Naive B cell (primary cell): ENCODE data around the gene HMOX1. TPM values are rescaled to one million over a fixed set of nuclear protein-coding genes. Genes with fewer than 3 reads are reported as not detected.
A peak's percentile ranks its signal among the peaks of the same experiment; 100 is the strongest.

Source experiments
- ATAC-seq, 2 donors: fragments of 150-1000 bp; cut with Tn5 transposase; 2 replicates each; pipeline ENCODE4 v1.10.0; 2021; ENCODE audit warnings: low read depth in 2 of 2, mild to moderate bottlenecking in 2 of 2, moderate library complexity in 2 of 2
- DNase-seq: peaks from one replicate; pipeline ENCODE4 v3.0.0; 2022
- H3K27ac Mint-ChIP-seq, 6 donors: one replicate each; pipeline ENCODE4 v1.8.0; 2020 to 2022; ENCODE audit warnings: mild to moderate bottlenecking in 6 of 6, mixed read lengths in 6 of 6, moderate library complexity in 5 of 6, inconsistent platforms in 2 of 6
- H3K27me3 Mint-ChIP-seq, 3 donors: one replicate each; pipeline ENCODE4 v1.8.0; 2021 to 2022; ENCODE audit warnings: mixed read lengths in 3 of 3, mild to moderate bottlenecking in 1 of 3
- H3K36me3 Mint-ChIP-seq, 2 donors: one replicate each; pipeline ENCODE4 v1.8.0; 2020 to 2022; ENCODE audit warnings: mixed read lengths in 2 of 2, inconsistent platforms in 1 of 2, mild to moderate bottlenecking in 1 of 2
- H3K4me1 Mint-ChIP-seq, 3 donors: one replicate each; pipeline ENCODE4 v1.8.0; 2020 to 2022; ENCODE audit warnings: mixed read lengths in 3 of 3, inconsistent platforms in 1 of 3, mild to moderate bottlenecking in 1 of 3, moderate library complexity in 1 of 3
- H3K4me3 Mint-ChIP-seq, 8 donors: one replicate each; pipeline ENCODE4 v1.8.0; 2020 to 2022; ENCODE audit warnings: mild to moderate bottlenecking in 8 of 8, mixed read lengths in 8 of 8, moderate library complexity in 8 of 8, inconsistent platforms in 2 of 8
- H3K9me3 Mint-ChIP-seq, 7 donors: one replicate each; pipeline ENCODE4 v1.8.0; 2020 to 2022; ENCODE audit warnings: mixed read lengths in 7 of 7, mild to moderate bottlenecking in 5 of 7, inconsistent platforms in 2 of 7, moderate library complexity in 1 of 7
- polyA plus RNA-seq, 6 donors: library from polyadenylated mRNA; unstranded; fragments of 300-500 nt; fragmentation: Illumina TruSeq; gene quantifications; one replicate each; pipeline ENCODE4 v1.2.3, GENCODE V29; 2021; ENCODE audit warnings: low read depth in 6 of 6

HMOX1 gene
- polyA plus RNA-seq, result 1 to 10 TPM; 1.2 to 6.3 (median 2.1) TPM

DNA sequence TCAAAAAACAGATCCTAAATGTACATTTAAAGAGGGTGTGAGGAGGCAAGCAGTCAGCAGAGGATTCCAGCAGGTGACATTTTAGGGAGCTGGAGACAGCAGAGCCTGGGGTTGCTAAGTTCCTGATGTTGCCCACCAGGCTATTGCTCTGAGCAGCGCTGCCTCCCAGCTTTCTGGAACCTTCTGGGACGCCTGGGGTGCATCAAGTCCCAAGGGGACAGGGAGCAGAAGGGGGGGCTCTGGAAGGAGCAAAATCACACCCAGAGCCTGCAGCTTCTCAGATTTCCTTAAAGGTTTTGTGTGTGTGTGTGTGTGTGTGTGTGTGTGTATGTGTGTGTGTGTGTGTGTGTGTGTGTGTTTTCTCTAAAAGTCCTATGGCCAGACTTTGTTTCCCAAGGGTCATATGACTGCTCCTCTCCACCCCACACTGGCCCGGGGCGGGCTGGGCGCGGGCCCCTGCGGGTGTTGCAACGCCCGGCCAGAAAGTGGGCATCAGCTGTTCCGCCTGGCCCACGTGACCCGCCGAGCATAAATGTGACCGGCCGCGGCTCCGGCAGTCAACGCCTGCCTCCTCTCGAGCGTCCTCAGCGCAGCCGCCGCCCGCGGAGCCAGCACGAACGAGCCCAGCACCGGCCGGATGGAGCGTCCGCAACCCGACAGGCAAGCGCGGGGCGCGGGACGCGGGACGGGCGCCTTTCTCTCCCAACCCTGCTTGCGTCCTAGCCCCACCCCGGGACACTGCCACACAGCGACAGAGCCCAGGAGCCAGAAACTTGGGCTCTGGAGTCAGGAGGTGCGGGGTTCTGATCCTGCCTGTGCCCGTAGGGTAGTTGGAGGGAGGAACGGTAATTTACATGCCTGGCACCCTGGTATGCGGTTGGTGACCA, at the start of gene HMOX1:
HMOX1 (plus strand) TSS at position 560 of the 887 bp plus-strand sequence; CDS start at position 638, 78 bp downstream.
- DNase-seq, result peak; percentile 58
- Mint-ChIP-seq H3K27me3 (peaks cover 0 to 31% (median 0%) of the 10 kb centered on the region in 3 donors), H3K27ac (peak within 1 kb of the TSS; percentile 44 to 81 (median 66)), H3K36me3 (no peaks in the 10 kb centered on the region), H3K9me3 (no peaks in the 10 kb centered on the region), H3K4me3 (peak within 1 kb of the TSS; percentile 64 to 91 (median 74)), H3K4me1 (peaks cover 27 to 48% (median 39%) of the 10 kb centered on the region in 3 donors)
- ATAC-seq, result peak; percentile 70 to 75

- Mint-ChIP-seq H3K36me3 (peaks cover 6% of the 10 kb centered on the region in 2 donors), H3K27ac (peak overlapping the region in 1 of 6 donors; percentile 19), H3K9me3 (no peaks in the 10 kb centered on the region), H3K4me3 (no peak overlapping the region), H3K27me3 (no peaks in the 10 kb centered on the region), H3K4me1 (peaks cover 11 to 33% (median 17%) of the 10 kb centered on the region in 3 donors)
- no peak for ATAC-seq
- DNase-seq, result no peak
These were observed 48.6 kb upstream of the HMOX1 start for GRCh38 chr22:35332278-35332677.

DNA sequence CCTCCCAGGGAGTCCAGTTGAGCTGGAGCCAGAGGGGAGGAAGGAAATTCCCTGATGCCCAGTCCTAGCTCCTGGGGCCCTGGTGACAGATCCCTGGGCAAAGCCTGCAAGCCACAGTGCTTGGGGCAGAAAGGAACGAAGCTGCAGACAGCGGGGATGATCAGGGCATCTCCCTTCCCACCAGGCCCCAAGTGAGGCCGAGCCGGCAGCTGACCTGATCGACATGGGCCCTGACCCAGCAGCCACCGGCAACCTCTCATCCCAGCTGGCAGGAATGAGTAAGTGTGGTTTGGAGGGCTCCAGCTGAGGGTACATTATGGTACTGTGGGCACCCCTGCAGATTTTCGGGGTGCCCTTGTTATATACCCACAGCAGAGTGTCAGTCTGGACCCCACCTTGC, 47.7 kb upstream of the HMOX1 start:
- no peak overlapping the region for H3K27ac Mint-ChIP-seq
- DNase-seq, result no peak
- peak overlapping the region in 1 of 8 donors; percentile 35 for H3K4me3 Mint-ChIP-seq
- H3K36me3 Mint-ChIP-seq, result peaks cover 6% of the 10 kb centered on the region in 2 donors
- no peaks in the 10 kb centered on the region for H3K9me3 Mint-ChIP-seq
- no peak for ATAC-seq
- peaks cover 11 to 33% (median 17%) of the 10 kb centered on the region in 3 donors for H3K4me1 Mint-ChIP-seq
- no peaks in the 10 kb centered on the region for H3K27me3 Mint-ChIP-seq

- DNase-seq, result peak; percentile 25
- peak; percentile 49 to 51 for ATAC-seq
These were observed 46.9 kb upstream of the HMOX1 start for GRCh38 chr22:35334004-35334403.

DNA sequence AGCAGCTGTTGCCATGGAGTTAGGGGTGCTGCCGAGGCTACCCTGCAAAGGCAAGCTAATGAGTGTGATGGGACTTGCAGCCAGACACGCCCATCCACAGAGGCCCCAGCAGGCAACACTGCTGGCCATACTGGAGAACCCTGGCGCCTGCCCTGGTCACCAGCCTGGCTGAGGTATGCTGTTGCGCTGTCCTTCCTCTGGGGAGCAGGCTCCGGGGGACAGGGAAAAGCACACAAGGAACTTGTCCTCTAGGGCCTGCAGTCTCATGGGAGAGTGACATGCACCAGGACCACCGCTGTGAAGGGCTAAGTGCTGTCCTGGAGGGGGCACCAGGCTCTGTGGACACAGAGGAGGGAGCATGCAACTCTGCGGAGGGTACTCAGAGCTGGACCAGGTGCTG, 45.4 kb upstream of the HMOX1 start:
- no peak overlapping the region for H3K27ac Mint-ChIP-seq
- peaks cover 6 to 16% of the 10 kb centered on the region in 2 donors for H3K36me3 Mint-ChIP-seq
- DNase-seq (no peak), ATAC-seq (no peak)
- H3K4me1 Mint-ChIP-seq, result peaks cover 11 to 21% (median 11%) of the 10 kb centered on the region in 3 donors
- H3K9me3 Mint-ChIP-seq, result no peaks in the 10 kb centered on the region
- no peaks in the 10 kb centered on the region for H3K27me3 Mint-ChIP-seq
- H3K4me3 Mint-ChIP-seq, result no peak overlapping the region

More at GRCh38 chr22:35334004-35334403, 46.9 kb upstream of the HMOX1 start:
- peaks cover 11 to 32% (median 17%) of the 10 kb centered on the region in 3 donors for H3K4me1 Mint-ChIP-seq
- peak overlapping the region in 2 of 8 donors; percentile 1 to 15 for H3K4me3 Mint-ChIP-seq
- no peaks in the 10 kb centered on the region for H3K9me3 Mint-ChIP-seq
- peak overlapping the region in 4 of 6 donors; percentile 16 to 73 (median 53) for H3K27ac Mint-ChIP-seq
- H3K27me3 Mint-ChIP-seq, result no peaks in the 10 kb centered on the region
- peaks cover 6% of the 10 kb centered on the region in 2 donors for H3K36me3 Mint-ChIP-seq

DNA sequence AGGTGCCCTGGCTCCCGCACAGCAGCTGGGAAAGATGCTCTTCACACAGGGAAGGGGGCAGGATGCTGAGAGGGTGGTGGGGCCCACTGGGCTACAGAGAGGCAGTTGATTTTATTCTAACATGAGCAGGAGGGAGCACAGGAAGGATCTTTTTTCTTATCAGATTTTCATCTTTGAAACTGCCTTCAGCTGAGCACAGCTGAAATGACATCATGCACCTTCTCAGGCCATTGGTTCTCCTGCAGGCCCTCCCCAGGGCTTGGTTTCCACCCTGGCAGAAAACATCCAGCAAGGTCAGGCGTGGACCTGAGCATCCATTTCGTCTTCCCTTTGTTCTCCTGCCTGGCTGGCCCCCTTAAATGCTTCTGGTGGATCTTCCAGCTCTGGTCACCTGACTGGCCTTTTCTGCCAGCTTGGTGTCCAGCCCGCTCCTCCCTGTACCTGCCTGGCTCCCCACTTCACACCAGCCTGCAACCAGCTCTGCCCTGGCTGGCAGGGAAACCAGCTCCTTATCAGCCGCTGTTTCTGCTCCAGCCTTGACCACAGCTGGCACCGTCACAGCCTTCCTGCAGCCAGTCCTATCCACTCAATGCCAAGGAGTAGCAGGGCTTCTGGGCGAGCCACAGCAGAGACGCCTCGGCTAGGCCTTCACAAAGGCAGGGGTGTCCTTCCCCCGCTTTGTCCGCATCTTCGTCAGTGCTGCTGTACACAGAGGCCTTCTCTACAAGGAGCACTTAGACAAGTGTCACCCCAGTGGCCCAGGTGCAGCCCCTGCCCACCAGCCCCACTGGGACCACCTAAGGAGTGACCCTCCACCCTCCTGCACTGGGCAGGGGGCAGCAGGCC, 44.7 kb upstream of the HMOX1 start:
- no peak for ATAC-seq
- no peaks in the 10 kb centered on the region for H3K9me3 Mint-ChIP-seq
- no peaks in the 10 kb centered on the region for H3K27me3 Mint-ChIP-seq
- H3K36me3 Mint-ChIP-seq, result peaks cover 6 to 16% of the 10 kb centered on the region in 2 donors
- H3K4me1 Mint-ChIP-seq, result peaks cover 9 to 19% (median 9%) of the 10 kb centered on the region in 3 donors
- no peak overlapping the region for H3K27ac Mint-ChIP-seq
- H3K4me3 Mint-ChIP-seq, result no peak overlapping the region
- no peak for DNase-seq

DNA sequence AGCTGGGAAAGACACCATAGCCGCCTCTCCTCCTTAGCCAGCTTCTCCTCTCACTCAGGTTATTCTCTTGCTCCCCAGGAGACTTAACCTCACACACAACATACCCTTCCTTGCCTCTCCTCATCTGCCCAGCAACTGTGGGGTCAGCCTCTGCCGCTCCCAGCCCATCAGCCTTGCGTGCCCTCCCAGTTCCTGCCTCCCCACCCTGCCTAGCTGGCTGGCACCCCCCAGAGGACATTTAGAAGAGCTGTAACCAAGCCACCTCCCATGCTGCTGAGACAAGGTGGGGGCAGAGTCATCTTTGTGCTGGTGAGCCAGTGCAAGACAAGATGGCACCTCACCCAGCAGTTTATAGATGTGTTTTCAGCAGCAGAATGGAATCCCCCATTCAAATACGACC, 43.0 kb upstream of the HMOX1 start:
- peaks cover 0 to 12% of the 10 kb centered on the region in 2 donors for H3K36me3 Mint-ChIP-seq
- peaks cover 9 to 19% (median 9%) of the 10 kb centered on the region in 3 donors for H3K4me1 Mint-ChIP-seq
- H3K9me3 Mint-ChIP-seq, result no peaks in the 10 kb centered on the region
- no peaks in the 10 kb centered on the region for H3K27me3 Mint-ChIP-seq
- H3K4me3 Mint-ChIP-seq, result no peak overlapping the region
- H3K27ac Mint-ChIP-seq, result peak overlapping the region in 2 of 6 donors; percentile 39 to 72
- DNase-seq (no peak), ATAC-seq (peak; percentile 40 to 44)

GRCh38 chr22:35341090-35341874, 39.6 kb upstream of the HMOX1 start:
- H3K4me1 Mint-ChIP-seq, result peaks cover 0 to 9% (median 5%) of the 10 kb centered on the region in 3 donors
- no peaks in the 10 kb centered on the region for H3K9me3 Mint-ChIP-seq
- no peaks in the 10 kb centered on the region for H3K27me3 Mint-ChIP-seq
- DNase-seq, result no peak
- ATAC-seq, result no peak
- H3K27ac Mint-ChIP-seq, result peak overlapping the region in 2 of 6 donors; percentile 36 to 82
- peaks cover 0 to 12% of the 10 kb centered on the region in 2 donors for H3K36me3 Mint-ChIP-seq
- no peak overlapping the region for H3K4me3 Mint-ChIP-seq

DNA sequence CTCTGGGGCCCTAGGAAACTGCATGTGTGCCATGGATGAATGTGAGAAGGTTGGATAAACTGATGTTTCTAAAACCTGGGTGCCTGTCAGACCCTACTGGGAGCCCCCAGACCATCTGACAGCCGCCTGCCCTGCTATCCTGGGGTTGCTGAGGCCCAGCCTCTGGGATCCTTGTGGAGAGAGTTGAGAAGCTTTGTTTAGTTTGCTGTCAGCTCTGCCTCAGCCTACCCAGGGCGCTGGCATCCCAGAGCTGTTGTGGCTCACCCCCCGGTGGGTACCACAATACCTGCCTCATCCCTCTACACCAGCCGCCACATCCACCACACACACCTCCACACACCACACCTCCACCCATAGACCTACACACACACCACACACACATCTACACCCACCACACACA, 38.5 kb upstream of the HMOX1 start:
- no peak overlapping the region for H3K27ac Mint-ChIP-seq
- H3K4me3 Mint-ChIP-seq, result no peak overlapping the region
- no peaks in the 10 kb centered on the region for H3K9me3 Mint-ChIP-seq
- peaks cover 0 to 9% (median 5%) of the 10 kb centered on the region in 3 donors for H3K4me1 Mint-ChIP-seq
- DNase-seq (no peak), ATAC-seq (no peak)
- H3K36me3 Mint-ChIP-seq, result peaks cover 0 to 12% of the 10 kb centered on the region in 2 donors
- H3K27me3 Mint-ChIP-seq, result no peaks in the 10 kb centered on the region

DNA sequence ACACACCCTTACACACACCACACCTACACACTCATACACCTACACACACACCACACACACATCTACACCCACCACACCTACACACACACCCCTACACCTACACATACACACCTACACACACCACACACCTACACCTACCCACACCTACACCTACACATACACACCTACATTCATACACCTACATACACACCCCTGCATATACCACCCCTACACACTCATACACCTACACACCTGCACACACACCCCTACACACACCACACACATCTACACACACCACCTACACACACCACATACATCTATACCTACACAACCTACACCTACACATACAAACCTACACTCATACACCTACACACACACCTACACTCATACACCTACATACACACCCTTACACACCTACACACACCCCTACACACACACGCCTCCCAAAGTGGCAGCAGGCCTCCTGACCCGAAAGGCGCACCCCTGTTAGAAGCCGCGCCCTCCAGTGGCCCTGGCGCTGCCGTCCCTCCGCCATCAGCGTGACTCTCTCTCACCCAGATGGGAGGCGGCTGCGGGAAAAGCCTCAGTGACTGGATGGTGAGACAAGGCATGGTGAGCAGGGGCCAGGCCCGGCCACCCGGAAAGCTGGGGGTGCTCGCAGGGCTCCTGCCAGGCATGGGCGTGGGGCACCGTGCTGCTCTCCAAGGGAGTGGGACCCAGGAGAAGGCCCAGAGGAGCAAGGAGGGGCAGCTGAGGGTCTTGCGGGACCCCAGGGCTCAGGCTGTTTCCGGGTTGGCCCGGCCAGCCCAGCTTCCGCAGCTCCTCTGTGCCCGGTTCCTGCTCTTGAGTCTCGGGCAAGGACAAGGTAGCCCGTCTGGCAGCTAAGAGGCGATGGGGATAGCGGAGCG, 37.0 kb upstream of the HMOX1 start:
- no peaks in the 10 kb centered on the region for H3K9me3 Mint-ChIP-seq
- H3K27me3 Mint-ChIP-seq, result no peaks in the 10 kb centered on the region
- no peak for ATAC-seq
- H3K36me3 Mint-ChIP-seq, result peaks cover 0 to 12% of the 10 kb centered on the region in 2 donors
- no peak for DNase-seq
- peaks cover 0 to 9% (median 5%) of the 10 kb centered on the region in 3 donors for H3K4me1 Mint-ChIP-seq
- H3K27ac Mint-ChIP-seq, result no peak overlapping the region
- H3K4me3 Mint-ChIP-seq, result no peak overlapping the region

GRCh38 chr22:35344956-35345690, 35.8 kb upstream of the HMOX1 start:
- H3K4me1 Mint-ChIP-seq, result peaks cover 0 to 9% (median 6%) of the 10 kb centered on the region in 3 donors
- H3K4me3 Mint-ChIP-seq, result no peak overlapping the region
- H3K9me3 Mint-ChIP-seq, result no peaks in the 10 kb centered on the region
- ATAC-seq, result no peak
- no peaks in the 10 kb centered on the region for H3K27me3 Mint-ChIP-seq
- H3K36me3 Mint-ChIP-seq, result peaks cover 0 to 6% of the 10 kb centered on the region in 2 donors
- DNase-seq, result no peak
- peak overlapping the region in 1 of 6 donors; percentile 37 for H3K27ac Mint-ChIP-seq
